ENCODE results near the gene ERVMER34-1.

Gene ERVMER34-1, protein sequence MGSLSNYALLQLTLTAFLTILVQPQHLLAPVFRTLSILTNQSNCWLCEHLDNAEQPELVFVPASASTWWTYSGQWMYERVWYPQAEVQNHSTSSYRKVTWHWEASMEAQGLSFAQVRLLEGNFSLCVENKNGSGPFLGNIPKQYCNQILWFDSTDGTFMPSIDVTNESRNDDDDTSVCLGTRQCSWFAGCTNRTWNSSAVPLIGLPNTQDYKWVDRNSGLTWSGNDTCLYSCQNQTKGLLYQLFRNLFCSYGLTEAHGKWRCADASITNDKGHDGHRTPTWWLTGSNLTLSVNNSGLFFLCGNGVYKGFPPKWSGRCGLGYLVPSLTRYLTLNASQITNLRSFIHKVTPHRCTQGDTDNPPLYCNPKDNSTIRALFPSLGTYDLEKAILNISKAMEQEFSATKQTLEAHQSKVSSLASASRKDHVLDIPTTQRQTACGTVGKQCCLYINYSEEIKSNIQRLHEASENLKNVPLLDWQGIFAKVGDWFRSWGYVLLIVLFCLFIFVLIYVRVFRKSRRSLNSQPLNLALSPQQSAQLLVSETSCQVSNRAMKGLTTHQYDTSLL

DNA sequence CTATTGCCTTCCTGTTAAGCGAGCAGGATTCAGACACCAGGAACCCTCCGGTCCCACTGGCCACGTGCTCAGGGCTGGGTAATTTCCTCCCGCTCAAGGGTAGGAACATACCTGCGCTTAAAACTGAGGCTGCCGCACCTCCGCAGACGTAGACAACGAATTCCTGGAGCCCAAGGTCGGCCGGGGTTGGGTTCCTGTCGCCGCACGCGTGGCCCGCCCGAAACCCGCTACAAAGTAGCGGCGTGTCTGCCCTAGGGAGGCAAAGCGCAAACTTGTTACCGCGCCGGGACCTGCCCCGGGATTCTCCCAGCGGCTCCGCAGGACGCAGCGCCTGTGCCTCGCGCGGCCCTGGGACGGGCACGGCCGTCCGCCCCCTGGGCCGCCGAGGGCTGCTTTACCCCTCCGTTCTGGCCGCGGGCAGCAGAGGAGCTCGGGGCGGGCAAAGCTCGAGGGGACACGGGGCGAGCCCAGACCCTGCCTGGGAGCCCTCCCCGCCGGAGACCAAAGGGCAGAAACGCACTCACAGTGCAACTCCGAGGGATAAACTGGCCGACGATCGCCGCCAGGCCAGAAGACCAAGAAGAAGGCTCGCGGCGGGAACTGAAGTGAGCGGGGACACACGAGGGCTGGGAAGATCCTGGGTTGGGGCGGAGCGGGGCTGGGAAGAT is at the start of gene ERVMER34-1:
Gene ERVMER34-1 (minus strand): TSS at position 607 of the 668 bp plus-strand sequence. CDS start 5,905 bp downstream, outside the sequence.
- FAIRE-seq = no peak

DNA sequence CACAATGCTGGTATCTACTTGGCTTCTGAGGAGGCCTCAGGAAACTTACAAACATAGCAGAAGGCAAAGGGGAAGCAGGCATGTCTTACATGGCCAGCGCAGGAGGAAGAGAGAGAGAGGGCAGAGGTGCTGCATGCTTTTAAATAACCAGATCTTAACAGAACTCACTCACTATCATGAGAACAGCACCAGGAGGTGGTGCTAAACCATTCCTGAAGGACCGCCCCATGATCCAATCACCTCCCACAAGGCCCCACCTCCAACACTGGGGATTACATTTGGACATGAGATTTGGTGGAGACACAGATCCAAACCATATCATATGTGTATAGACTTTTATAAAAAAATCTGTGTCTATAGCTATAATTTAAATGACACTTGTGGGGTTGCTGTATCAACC is 48.6 kb upstream of the ERVMER34-1 start:
- FAIRE-seq = no peak

DNA sequence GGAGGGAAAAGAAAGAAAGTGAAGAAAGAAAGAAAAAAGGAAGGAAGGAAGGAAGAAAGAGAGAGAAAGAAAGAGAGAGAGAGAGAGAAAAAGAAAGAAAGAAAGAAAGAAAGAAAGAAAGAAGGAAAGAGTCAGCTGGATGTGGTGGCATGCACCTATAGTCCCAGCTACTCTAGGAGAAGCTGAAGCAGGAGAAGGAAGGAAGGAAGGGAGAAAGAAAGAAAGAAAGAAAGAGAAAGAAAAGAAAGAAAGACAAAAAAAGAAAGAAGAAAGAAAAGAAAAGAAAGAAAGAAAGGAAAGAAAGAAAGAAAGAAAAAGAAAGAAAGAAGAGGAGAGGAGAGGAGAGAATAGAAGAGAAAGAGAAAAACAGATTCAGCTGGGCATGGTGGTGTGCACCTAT is 44.3 kb upstream of the ERVMER34-1 start:
- no peak for FAIRE-seq

DNA sequence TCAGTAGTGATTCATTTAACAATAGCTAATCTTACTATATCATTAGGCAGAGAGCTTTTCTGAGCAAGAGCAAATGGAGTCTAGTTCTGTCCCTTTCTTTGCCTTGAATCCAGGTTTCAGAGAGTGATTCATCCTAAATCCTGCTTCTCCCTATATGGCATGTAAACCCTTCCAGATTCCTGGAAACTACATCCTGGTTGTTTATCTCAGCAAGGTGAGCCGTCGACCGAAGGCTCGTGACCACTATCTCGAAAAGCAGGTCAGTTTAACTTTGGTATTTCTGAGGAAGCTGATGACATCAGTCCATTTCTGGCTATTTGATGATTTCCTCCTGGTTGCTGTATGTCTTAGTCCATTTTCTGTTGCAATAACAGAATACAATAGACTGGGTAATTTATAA is 40.7 kb upstream of the ERVMER34-1 start:
- no peak for FAIRE-seq

DNA sequence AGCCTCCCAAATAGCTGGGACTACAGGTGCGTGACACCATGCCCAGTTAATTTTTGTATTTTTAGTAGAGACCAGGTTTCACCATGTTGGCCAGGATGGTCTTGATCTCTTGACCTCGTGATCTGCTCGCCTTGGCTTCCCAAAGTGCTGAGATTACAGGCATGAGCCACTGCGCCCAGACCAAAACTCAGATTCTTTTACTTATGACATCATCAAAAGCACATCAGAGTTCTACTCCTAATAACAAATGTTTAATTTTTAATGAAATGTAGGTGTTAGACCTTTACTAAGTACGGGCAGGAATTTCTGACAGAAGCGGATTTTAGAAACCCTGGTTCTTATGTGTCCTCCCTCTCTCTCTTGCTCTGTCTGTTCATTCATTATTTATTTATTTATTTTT is 38.5 kb upstream of the ERVMER34-1 start:
- FAIRE-seq = no peak

DNA sequence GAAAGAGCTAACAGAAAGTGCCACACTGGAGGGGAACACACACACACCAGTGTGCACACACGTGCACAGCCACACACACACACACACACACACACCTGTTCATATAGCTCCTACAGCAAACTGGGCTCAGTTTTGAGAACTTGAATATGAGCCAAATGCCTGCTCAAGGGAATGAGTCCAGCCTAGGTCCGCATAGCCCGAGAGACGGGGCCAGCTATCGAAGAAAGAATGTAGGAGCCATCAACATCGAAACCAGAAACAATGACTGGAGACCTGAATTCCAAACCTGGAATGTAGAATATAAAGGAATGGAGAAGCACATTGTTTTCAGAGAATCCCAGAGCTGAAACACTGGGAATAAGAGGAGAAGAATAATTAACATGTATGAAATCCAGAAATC is 37.6 kb upstream of the ERVMER34-1 start:
- FAIRE-seq = no peak

DNA sequence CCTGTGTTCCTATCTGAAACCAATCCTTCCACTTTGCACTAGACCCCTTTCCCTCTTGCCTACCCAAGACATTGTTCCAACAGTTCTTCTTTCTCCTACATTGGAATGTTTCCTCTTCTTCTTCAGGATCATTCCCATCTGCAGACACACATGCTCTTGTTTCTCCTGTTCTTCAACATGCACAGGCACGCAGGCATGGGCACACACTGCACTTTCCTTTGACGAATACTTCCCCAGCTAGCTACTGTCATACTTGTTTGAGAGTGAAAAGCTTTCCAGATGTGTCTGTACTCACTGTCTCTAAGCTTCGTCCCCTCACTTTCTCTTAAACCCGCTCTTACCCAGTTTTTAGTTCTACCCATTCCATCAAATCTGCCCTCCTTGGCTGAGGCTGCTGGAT is 31.8 kb upstream of the ERVMER34-1 start:
- FAIRE-seq = no peak

DNA sequence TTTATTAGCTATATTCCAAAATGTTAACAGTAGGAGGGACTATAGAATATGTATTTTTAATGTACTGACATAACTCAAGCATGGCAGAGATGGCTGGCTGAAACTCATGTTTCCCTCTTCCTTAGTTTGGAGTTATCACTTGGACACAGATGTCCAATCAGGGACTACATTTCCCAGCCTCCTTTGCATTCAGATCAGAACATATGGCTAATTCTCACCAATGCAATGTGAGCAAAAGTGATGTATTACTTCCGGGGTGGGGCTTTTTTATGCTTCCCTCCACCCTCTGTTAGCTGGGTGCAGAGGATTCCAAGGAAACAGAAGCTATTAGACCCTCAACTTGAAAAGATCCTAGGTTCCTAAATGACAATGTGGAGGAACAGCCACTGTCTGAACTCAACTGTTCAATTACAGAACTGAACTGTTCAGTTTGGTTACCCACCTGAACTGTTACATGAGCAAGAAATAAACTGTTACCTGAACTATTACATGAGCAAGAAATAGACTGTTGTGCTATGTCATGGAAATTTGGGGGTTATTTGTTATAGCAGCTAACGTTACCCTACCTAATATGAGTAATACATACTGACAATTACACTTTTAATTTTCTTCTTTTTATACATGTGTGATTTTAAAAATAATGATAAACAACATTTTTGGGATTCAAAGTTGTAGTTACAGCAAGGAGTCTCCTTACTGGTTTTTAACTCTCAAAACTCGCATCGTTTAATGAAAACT is 29.6 kb upstream of the ERVMER34-1 start:
- no peak for FAIRE-seq

DNA sequence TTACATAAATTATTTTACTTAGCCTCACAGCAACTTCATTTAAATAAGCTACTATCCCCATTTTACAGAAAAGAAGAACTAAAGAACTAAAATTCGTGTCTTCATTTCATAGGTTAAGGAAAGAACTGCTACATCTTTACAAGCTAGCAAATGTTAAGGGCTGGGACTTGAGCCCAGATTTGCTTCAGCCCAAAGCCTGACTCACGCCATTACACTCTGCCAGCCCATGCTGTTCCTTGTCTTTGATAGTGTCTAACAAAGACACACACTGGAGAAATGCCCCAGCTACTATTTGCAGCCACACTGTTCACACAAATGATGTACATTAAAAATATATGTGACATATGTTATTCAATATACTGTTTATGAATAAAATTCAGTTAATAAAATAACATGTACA is 29.0 kb upstream of the ERVMER34-1 start:
- no peak for FAIRE-seq

DNA sequence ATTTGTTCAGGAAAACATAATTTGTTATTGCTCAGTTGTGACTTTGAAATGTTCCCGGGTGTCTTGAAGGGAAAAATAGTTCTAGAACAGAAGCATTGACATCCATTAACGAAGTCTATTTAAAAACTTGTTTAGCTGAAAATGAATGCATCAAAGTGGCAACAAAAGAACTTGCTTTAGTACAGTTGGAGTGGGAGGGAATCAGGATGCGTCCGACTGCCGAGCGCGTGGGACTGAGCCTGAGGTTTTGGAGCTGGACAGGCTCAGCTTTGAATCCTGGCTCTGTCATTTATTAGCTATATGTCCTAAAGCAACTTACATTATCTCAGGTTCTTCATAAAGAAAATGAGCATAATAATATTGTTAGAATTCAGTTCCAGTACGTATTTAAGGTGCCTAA is 9.0 kb upstream of the ERVMER34-1 start:
- FAIRE-seq = no peak

DNA sequence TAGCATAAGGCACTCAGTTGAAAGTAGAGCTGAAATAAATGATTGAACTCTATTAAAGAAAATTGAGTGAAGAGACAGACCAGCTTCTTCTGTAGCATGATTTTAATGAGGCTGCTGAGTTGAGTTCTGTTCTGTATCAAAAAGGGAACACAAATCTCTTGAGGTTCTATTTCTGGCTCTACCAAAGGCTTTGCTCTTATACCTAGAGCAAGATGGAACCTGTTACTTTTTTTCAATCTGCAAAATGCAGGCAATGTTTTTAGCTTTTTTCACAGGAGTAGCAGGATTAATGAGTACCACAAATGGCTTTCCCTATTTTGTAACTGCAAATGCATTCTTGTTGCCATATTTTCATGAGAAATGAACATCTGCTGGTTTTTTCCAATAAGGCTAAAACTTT is 4.2 kb upstream of the ERVMER34-1 start:
- no peak for FAIRE-seq

DNA sequence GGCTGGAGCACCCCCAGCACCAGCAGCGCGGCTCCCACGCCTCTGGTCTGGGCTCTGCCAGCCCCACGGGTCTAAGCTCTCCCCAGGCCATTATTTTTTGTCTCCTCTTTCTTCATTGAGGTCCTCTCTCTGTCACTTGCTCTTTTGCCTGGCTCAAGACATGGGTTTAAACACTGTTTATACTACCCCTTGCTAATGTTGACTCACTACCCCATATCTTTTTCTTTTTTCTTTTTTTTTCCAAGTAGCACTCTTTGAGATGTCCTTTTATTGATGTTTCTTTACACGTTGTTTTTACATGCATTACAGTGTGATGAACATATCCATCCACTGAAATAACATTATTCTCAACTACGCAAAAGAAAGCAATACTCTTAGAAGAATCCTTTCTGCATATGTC is 1.7 kb upstream of the ERVMER34-1 start:
- FAIRE-seq = no peak

DNA sequence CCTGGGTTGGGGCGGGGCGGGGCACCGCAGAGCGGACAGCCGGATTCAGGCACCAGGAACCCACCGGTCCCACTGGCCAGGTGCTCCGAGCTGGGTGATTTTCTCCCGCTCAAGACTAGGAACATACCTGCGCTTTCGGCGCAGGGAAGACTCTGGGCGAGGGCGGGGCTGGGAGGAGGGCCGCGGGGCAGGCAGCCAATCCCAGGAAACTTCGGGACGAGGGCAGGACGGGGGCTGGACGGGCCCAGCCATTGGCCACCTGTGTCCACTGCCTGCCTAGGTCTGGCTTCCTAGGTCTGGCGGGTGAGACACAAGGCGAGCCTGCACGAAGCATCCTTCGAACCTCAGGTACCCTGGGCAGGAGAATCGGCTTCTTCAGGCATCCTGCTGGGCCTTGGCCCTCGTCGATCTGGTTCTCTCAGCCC is 274 bp upstream of the ERVMER34-1 start:
- no peak for FAIRE-seq

DNA sequence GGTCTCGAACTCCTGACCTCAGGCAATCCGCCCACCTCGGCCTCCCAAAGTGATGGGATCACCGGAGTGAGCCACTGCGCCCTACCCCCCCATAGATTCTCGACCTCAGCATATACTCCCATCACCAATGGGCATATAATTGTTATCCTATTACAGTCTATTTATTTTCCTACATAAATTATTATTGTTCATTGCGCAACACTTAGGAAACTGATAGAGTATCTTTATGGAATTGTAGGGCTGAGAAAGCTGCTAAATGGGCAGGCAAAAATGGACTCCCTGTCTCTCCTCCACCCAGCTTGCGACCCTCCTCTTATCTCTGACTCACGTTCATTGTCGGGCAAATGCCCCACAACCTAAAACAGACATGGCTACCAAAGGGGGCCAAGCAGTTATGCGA is 1.0 kb downstream of the ERVMER34-1 start:
- no peak for FAIRE-seq

DNA sequence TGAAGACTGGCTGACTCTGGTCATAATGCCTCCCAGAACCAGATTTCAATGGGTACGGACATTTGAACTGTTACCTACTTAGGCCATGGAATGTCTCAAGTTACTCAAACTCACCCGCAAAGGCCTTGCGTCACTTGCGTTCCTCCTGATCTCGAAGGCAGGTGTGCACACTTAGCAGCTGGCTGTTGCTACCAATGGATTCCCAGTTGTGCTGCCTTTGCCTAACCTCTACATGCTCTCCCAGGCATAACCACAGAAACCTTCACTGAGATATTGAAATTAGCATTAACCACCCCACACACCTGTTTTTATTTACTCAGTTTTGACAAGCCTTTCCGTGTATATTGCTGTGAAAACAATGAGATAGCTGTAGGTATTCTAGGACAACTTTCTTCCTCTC is 2.8 kb downstream of the ERVMER34-1 start:
- FAIRE-seq = no peak

DNA sequence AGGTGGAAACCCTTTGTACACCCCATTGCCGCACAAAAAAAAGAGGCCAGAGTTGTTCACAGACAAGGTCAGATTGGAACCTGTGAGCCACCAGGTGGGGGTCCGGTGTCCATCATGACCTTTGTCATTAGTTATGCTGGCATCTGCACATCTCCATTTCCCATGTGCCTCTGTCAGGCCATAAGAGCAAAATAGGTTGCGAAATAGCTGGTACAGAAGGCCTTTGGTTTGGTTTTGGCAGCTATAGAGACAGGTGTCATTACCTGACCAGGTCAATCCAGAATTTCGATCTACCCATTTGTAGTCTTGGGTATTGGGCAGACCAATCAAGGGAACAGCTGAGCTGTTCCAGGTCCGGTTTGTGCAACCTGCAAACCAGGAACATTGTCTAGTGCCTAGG is 6.6 kb downstream of the ERVMER34-1 start:
- FAIRE-seq = no peak

DNA sequence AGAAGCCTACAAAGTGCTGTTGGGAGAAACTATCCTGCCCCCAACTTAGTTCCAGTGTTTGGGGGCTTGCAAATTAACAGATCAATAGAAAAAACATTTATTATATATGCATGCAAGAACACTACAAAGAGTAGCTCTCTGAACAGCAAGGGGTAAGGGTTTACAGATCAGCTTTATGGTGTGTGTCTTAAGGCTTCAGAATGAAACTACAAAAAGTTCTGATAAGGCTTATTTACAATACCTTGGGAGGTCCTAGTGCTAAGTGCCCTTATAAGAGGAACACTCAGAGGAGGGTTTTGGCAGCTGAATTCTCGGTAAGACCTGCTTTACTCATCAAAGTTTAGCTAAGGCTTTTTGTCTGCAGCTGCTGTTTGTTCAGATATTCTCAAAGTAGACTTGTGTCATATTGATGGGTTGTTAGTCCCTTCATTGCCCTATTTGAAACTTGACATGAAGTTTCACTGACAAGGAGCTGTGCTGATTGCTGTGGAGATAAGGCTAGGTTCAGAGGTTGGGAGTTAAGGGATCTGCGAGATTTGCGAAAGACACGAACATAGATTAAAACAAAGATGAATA is 7.7 kb downstream of the ERVMER34-1 start:
- no peak for FAIRE-seq

DNA sequence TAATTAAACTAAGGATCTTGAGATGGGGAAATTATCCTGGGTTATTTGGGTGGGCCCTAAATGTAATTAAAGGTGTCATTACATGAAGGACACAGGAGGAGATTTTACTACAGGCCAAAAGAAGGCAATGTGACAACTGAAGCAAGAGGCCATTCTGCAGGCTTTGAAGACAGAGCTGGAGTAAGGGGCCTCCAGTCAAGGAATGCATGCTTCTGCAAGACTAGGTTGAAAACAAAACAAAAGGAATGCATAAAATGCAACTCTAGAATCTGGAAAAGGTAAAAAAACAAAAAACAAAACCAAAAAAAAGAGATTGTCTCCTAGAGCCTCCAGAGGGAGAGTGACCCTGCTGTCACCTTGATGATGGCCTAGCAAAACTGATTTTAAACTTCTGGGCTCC is 21.6 kb downstream of the ERVMER34-1 start:
- no peak for FAIRE-seq

DNA sequence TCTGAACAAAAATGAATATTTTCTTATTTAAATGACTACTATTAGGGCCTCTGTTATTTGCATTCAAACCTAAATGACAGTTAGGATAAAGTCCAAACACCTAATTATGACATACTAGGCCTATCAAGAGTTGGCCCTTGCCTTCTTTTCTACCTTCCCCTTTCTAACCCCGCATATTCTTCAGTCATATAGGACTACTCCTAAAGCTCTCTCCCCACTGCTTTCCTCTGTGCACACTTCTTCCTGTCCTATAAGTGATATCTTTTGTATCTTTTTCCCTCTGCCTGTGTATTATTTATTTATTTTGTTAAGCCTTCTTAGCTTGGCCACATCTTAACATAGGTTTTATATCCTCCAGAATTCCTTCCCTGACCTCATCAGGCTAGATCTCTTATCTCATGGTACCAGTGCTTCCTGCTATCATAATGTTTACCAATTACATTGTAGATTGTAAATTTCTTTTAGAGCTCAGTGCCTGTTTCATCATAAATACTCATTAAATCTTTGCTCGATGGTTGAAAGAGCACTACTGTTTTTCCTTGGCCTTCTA is 22.5 kb downstream of the ERVMER34-1 start:
- FAIRE-seq = no peak

DNA sequence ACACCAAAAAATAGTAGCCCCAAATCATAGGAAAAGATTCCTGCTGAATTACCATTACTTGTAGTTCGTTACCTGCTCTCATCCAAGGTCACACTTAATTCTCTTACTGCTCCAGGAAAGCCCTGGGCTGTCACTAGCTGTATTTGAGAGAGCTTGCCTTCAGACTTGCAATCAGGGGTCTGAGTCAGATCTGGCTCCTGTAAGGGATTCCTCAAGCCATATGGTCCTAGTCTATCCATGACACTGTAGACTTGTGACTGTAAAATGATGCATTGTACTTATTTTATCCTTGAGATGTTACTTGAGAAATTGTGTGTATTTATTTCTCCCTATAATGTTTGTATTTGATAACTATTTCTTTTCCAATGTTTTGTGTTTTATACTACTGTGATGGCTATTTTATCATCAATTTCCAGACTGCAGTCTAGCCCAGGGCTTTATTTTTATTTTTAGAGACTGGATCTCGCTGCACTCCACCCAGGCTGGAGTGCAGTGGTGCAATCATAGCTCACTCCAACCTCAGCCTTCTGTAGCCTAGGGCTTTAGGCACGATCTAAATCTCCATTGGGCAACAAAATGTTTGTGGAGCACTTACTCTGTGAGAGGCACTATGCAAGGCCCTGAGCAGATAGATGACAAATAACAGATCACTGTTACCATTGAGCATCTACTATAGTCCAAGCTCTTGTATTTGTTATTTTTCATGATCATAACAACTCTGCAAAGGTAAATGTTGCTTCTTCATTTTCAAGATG is 24.2 kb downstream of the ERVMER34-1 start:
- no peak for FAIRE-seq

DNA sequence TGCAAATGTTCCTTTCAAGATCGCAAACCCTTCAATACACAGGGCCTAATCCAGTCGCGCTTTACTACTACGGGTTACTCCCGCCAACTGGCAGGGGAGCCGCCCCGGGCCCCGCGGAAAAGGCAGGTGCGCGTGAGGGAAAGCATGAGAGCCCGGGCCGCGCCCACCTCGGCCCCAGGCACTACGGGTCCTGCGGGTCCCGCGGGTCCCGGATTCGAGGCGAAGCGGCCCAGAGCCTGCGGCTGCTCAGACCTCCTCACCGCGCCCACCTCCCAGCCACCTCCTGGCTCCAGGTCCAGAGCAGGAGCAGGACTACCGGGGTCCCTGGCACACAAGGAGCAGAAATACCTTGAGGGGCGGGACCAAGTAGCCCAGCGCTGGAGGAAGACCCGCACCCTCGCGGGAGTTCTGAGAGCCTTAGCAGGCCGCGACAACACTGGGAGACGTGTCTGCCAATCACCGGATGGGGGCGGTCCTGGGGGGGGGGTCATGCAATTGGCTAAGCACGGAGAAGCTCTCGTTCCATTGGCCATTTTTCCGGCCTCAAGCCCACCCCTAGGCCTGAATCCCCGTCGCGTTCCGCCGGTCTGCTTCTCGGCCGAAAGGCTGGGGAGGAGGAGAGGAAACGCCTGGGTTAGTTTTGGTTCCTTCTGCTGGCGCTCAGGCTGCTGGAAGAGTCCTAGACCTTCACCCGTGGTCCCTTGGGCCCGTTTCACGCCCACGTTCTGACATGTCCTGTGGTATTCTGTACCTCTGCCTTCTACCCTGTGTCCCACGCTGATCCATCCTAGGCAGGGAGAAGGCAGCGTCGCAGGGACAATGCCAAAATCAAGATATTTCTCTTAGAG is 29.0 kb downstream of the ERVMER34-1 start:
- FAIRE-seq = peak; percentile 97
